Measurements from ENCODE around the gene CCDC141. TPM values are rescaled to one million over a fixed set of nuclear protein-coding genes. Genes with fewer than 3 reads are reported as not detected.

CCDC141 gene
- total and polyA plus RNA-seq, 4 donors = 0.51 to 4.4 (median 2.4) TPM

GRCh38 chr2:178830451-178830850, 219.5 kb downstream of the CCDC141 start:
- Histone ChIP-seq H3K4me1 (ENCODE audit: control insufficient read depth, insufficient read depth, low read length) (peaks cover 6% of the 10 kb centered on the region), H3K36me3 (ENCODE audit: control insufficient read depth, insufficient read depth, low read length) (no peaks in the 10 kb centered on the region), H3K9me3 (ENCODE audit: control insufficient read depth, insufficient read depth, low read length) (no peaks in the 10 kb centered on the region), H3K27ac (ENCODE audit: low read depth, low read length) (no peak overlapping the region), H3K27me3 (ENCODE audit: control insufficient read depth, insufficient read depth, low read length) (no peaks in the 10 kb centered on the region), H3K4me3 (ENCODE audit: low read depth, low read length) (no peak overlapping the region)
- WGBS (ENCODE audit: insufficient coverage) = 87% methylated on average over 2 of the region's 2 CpGs
- no peak for DNase-seq (ENCODE audit: low read depth in 4 of 6, low spot score in 6 of 6)

- WGBS (ENCODE audit: insufficient coverage) = no CpG with 5 or more reads among the region's 3 CpGs
- H3K4me3 ChIP-seq (ENCODE audit: low read depth, low read length) = no peak overlapping the region
- DNase-seq (ENCODE audit: low read depth in 4 of 6, low spot score in 6 of 6) = no peak
Measured at GRCh38 chr2:178829981-178830380, 220.0 kb downstream of the CCDC141 start.

GRCh38 chr2:178829299-178829960, 220.5 kb downstream of the CCDC141 start:
- H3K27ac ChIP-seq (ENCODE audit: low read depth, low read length) = no peak overlapping the region
- no peak overlapping the region for H3K4me3 ChIP-seq (ENCODE audit: low read depth, low read length)
- WGBS (ENCODE audit: insufficient coverage) = 33% methylated on average over 1 of the region's 3 CpGs
- H3K9me3 ChIP-seq (ENCODE audit: control insufficient read depth, insufficient read depth, low read length) = no peaks in the 10 kb centered on the region
- no peaks in the 10 kb centered on the region for H3K27me3 ChIP-seq (ENCODE audit: control insufficient read depth, insufficient read depth, low read length)
- DNase-seq (ENCODE audit: low read depth in 4 of 6, low spot score in 6 of 6) = peak in 2 of 6 donors; percentile 62 to 78
- no peaks in the 10 kb centered on the region for H3K36me3 ChIP-seq (ENCODE audit: control insufficient read depth, insufficient read depth, low read length)
- H3K4me1 ChIP-seq (ENCODE audit: control insufficient read depth, insufficient read depth, low read length) = peaks cover 6% of the 10 kb centered on the region

More at GRCh38 chr2:178829981-178830380, 220.0 kb downstream of the CCDC141 start:
- Histone ChIP-seq H3K27ac (ENCODE audit: low read depth, low read length) (no peak overlapping the region), H3K36me3 (ENCODE audit: control insufficient read depth, insufficient read depth, low read length) (no peaks in the 10 kb centered on the region), H3K27me3 (ENCODE audit: control insufficient read depth, insufficient read depth, low read length) (no peaks in the 10 kb centered on the region), H3K4me1 (ENCODE audit: control insufficient read depth, insufficient read depth, low read length) (peaks cover 6% of the 10 kb centered on the region), H3K9me3 (ENCODE audit: control insufficient read depth, insufficient read depth, low read length) (no peaks in the 10 kb centered on the region)

GRCh38 chr2:178828486-178828881, 221.5 kb downstream of the CCDC141 start:
- no peaks in the 10 kb centered on the region for H3K36me3 ChIP-seq (ENCODE audit: control insufficient read depth, insufficient read depth, low read length)
- H3K27ac ChIP-seq (ENCODE audit: low read depth, low read length) = no peak overlapping the region
- WGBS (ENCODE audit: insufficient coverage) = 49% methylated on average over 2 of the region's 4 CpGs
- peak in 2 of 6 donors; percentile 46 to 61 for DNase-seq (ENCODE audit: low read depth in 4 of 6, low spot score in 6 of 6)
- H3K9me3 ChIP-seq (ENCODE audit: control insufficient read depth, insufficient read depth, low read length) = no peaks in the 10 kb centered on the region
- peaks cover 6% of the 10 kb centered on the region for H3K4me1 ChIP-seq (ENCODE audit: control insufficient read depth, insufficient read depth, low read length)
- H3K27me3 ChIP-seq (ENCODE audit: control insufficient read depth, insufficient read depth, low read length) = no peaks in the 10 kb centered on the region
- H3K4me3 ChIP-seq (ENCODE audit: low read depth, low read length) = no peak overlapping the region

GRCh38 chr2:178827739-178828485, 222.0 kb downstream of the CCDC141 start:
- Histone ChIP-seq H3K9me3 (ENCODE audit: control insufficient read depth, insufficient read depth, low read length) (no peaks in the 10 kb centered on the region), H3K27me3 (ENCODE audit: control insufficient read depth, insufficient read depth, low read length) (no peaks in the 10 kb centered on the region), H3K36me3 (ENCODE audit: control insufficient read depth, insufficient read depth, low read length) (no peaks in the 10 kb centered on the region), H3K27ac (ENCODE audit: low read depth, low read length) (no peak overlapping the region), H3K4me3 (ENCODE audit: low read depth, low read length) (no peak overlapping the region), H3K4me1 (ENCODE audit: control insufficient read depth, insufficient read depth, low read length) (peaks cover 6% of the 10 kb centered on the region)
- WGBS (ENCODE audit: insufficient coverage) = 75% methylated on average over 8 of the region's 9 CpGs
- DNase-seq (ENCODE audit: low read depth in 4 of 6, low spot score in 6 of 6) = peak in 1 of 6 donors; percentile 35

- no peak overlapping the region for H3K4me3 ChIP-seq (ENCODE audit: low read depth, low read length)
- WGBS (ENCODE audit: insufficient coverage) = no CpG with 5 or more reads among the region's 1 CpG
- H3K4me1 ChIP-seq (ENCODE audit: control insufficient read depth, insufficient read depth, low read length) = peaks cover 6% of the 10 kb centered on the region
- no peaks in the 10 kb centered on the region for H3K36me3 ChIP-seq (ENCODE audit: control insufficient read depth, insufficient read depth, low read length)
- no peak overlapping the region for H3K27ac ChIP-seq (ENCODE audit: low read depth, low read length)
- no peaks in the 10 kb centered on the region for H3K9me3 ChIP-seq (ENCODE audit: control insufficient read depth, insufficient read depth, low read length)
- no peaks in the 10 kb centered on the region for H3K27me3 ChIP-seq (ENCODE audit: control insufficient read depth, insufficient read depth, low read length)
- no peak for DNase-seq (ENCODE audit: low read depth in 4 of 6, low spot score in 6 of 6)
Measured at GRCh38 chr2:178827111-178827510, 222.8 kb downstream of the CCDC141 start.

- DNase-seq (ENCODE audit: low read depth in 4 of 6, low spot score in 6 of 6) = no peak
- H3K4me3 ChIP-seq (ENCODE audit: low read depth, low read length) = no peak overlapping the region
- no peaks in the 10 kb centered on the region for H3K36me3 ChIP-seq (ENCODE audit: control insufficient read depth, insufficient read depth, low read length)
- no CpG with 5 or more reads among the region's 1 CpG for whole genome bisulfite sequencing (ENCODE audit: insufficient coverage)
- no peaks in the 10 kb centered on the region for H3K27me3 ChIP-seq (ENCODE audit: control insufficient read depth, insufficient read depth, low read length)
- H3K4me1 ChIP-seq (ENCODE audit: control insufficient read depth, insufficient read depth, low read length) = peaks cover 6% of the 10 kb centered on the region
- H3K9me3 ChIP-seq (ENCODE audit: control insufficient read depth, insufficient read depth, low read length) = no peaks in the 10 kb centered on the region
- no peak overlapping the region for H3K27ac ChIP-seq (ENCODE audit: low read depth, low read length)
Measured at GRCh38 chr2:178825183-178825582, 224.8 kb downstream of the CCDC141 start.

- Histone ChIP-seq H3K27me3 (ENCODE audit: control insufficient read depth, insufficient read depth, low read length) (no peaks in the 10 kb centered on the region), H3K9me3 (ENCODE audit: control insufficient read depth, insufficient read depth, low read length) (no peaks in the 10 kb centered on the region), H3K36me3 (ENCODE audit: control insufficient read depth, insufficient read depth, low read length) (no peaks in the 10 kb centered on the region), H3K4me1 (ENCODE audit: control insufficient read depth, insufficient read depth, low read length) (peaks cover 6% of the 10 kb centered on the region), H3K4me3 (ENCODE audit: low read depth, low read length) (no peak overlapping the region), H3K27ac (ENCODE audit: low read depth, low read length) (no peak overlapping the region)
- WGBS (ENCODE audit: insufficient coverage) = 96% methylated on average over 5 of the region's 7 CpGs
- no peak for DNase-seq (ENCODE audit: low read depth in 4 of 6, low spot score in 6 of 6)
Measured at GRCh38 chr2:178824181-178824580, 225.8 kb downstream of the CCDC141 start.

GRCh38 chr2:178819992-178820391, 229.9 kb downstream of the CCDC141 start:
- H3K4me3 ChIP-seq (ENCODE audit: low read depth, low read length) = no peak overlapping the region
- WGBS (ENCODE audit: insufficient coverage) = 82% methylated on average over 2 of the region's 4 CpGs
- no peaks in the 10 kb centered on the region for H3K4me1 ChIP-seq (ENCODE audit: control insufficient read depth, insufficient read depth, low read length)
- H3K9me3 ChIP-seq (ENCODE audit: control insufficient read depth, insufficient read depth, low read length) = no peaks in the 10 kb centered on the region
- no peak overlapping the region for H3K27ac ChIP-seq (ENCODE audit: low read depth, low read length)
- no peaks in the 10 kb centered on the region for H3K27me3 ChIP-seq (ENCODE audit: control insufficient read depth, insufficient read depth, low read length)
- no peaks in the 10 kb centered on the region for H3K36me3 ChIP-seq (ENCODE audit: control insufficient read depth, insufficient read depth, low read length)
- DNase-seq (ENCODE audit: low read depth in 4 of 6, low spot score in 6 of 6) = peak in 1 of 6 donors; percentile 79

Measured in spinal cord (tissue), 10 donors.